Adrenal gland (tissue), 12 donors: ENCODE measurements around the gene IGF2BP2. TPM values are rescaled to one million over a fixed set of nuclear protein-coding genes. Genes with fewer than 3 reads are reported as not detected.

Experiments used
- DNase-seq, 7 donors: peaks; one replicate each; pipeline ENCODE4 v3.0.0-alpha.2; 2019 to 2020
- H3K27ac ChIP-seq, 5 donors: fragments of 200-600 bp; sonication (generic) in 4 of 5; 1 replicate in 3 of 5; 2 replicates in 2 of 5; pipeline versions ENCODE4 v1.5.1 to v1.8.0; 2016 to 2020; ENCODE audit warnings: mild to moderate bottlenecking in 1 of 5
- H3K27me3 ChIP-seq: fragments of 200-600 bp; 2 replicates; pipeline ENCODE4 v1.8.0; 2021
- H3K36me3 ChIP-seq, 2 donors: fragments of 200-600 bp; replicated peaks in 1 of 2; 1 replicate in 1 of 2; 2 replicates in 1 of 2; pipeline versions ENCODE4 v1.5.1 to v1.8.0; 2018 to 2022
- H3K4me1 ChIP-seq, 2 donors: fragments of 200-600 bp; replicated peaks in 1 of 2; 1 replicate in 1 of 2; 2 replicates in 1 of 2; pipeline versions ENCODE4 v1.5.1 to v1.8.0; 2018 to 2021
- H3K4me3 ChIP-seq, 4 donors: fragments of 200-600 bp; sonication (generic) in 3 of 4; one replicate each; pipeline ENCODE4 v1.5.1; 2016 to 2018
- H3K9me3 ChIP-seq, 3 donors: fragments of 200-600 bp; sonication (generic) in 1 of 3; replicated peaks in 1 of 3; 1 replicate in 2 of 3; 2 replicates in 1 of 3; pipeline versions ENCODE4 v1.5.1 to v1.8.0; 2016 to 2021
- POLR2A ChIP-seq, 2 donors: fragments of 450-650 bp; IDR thresholded peaks; one replicate each; pipeline ENCODE4 v1.6.1; 2017; ENCODE audit warnings: antibody characterized with exemption in 2 of 2, mild to moderate bottlenecking in 2 of 2, moderate library complexity in 1 of 2
- WGBS, 4 donors: extraction: QIAGEN DNeasy Blood & Tissue Kit in 2 of 4; methylation state at CpG; one replicate each; pipeline versions ENCODE4 v1.1.5 to v1.1.7; 2013 to 2017; 5-methylcytosine and 5-hydroxymethylcytosine counted together
- intact Hi-C, 2 donors: fragments of 100-400 bp; cut with DNase I; formaldehyde crosslinking; loops; one replicate each; pipeline versions ENCODE4 v1.14.1 to v1.15.0; 2022 to 2023
- polyA plus RNA-seq, 3 donors: library from polyadenylated mRNA; stranded (reverse); fragments of 200-250 nt in 2 of 3; fragments of 350-450 nt in 1 of 3; fragmentation: Illumina TruSeq in 1 of 3; extraction: RNeasy Lipid Tissue Mini Kit (QIAGEN cat#74804) in 1 of 3; gene quantifications; one replicate each; pipeline ENCODE4 v1.2.3, GENCODE V29; 2013 to 2014
- total RNA-seq, 9 donors: library from RNA; depleted of rRNA in 4 of 9; stranded (reverse); fragments of >200 nt in 4 of 9; fragments of 120-200 nt in 1 of 9; fragmentation: NEBNext Ultra II Directional in 1 of 9; extraction: Animal tissue kit (Norgen Biotek cat#: 25700) in 1 of 9; gene quantifications; one replicate each; pipeline versions ENCODE4 v1.1.0 to v1.2.4, GENCODE V29; 2013 to 2023
- TF ChIP-seq, protein P1 (sequence below), 6 experiments: fragments of 450-650 bp in 4 of 6; fragments of 200-600 bp in 2 of 6; sonication (generic) in 1 of 6; IDR thresholded peaks; 1 replicate in 5 of 6; 2 replicates in 1 of 6; pipeline versions ENCODE4 v1.5.1 to v1.8.0; 2016 to 2021; ENCODE audit warnings: antibody characterized with exemption in 6 of 6, mild to moderate bottlenecking in 2 of 6, moderate library complexity in 1 of 6
- donor health status: healthy with polysubstance abuse.
- donor health status: Bipolar disorder and iron deficiency.
- donor health status: DM: yes; HTN: yes; CAD: no.
- donor health status: DM: no; HTN: no; CAD: no.
- donor health status: DM: no; HTN: no; CAD: no.
- donor health status: DM: yes; HTN: yes; CAD: no.

Gene IGF2BP2
- total and polyA plus RNA-seq, 12 donors = 7.0 to 75.9 (median 17.9) TPM

DNA sequence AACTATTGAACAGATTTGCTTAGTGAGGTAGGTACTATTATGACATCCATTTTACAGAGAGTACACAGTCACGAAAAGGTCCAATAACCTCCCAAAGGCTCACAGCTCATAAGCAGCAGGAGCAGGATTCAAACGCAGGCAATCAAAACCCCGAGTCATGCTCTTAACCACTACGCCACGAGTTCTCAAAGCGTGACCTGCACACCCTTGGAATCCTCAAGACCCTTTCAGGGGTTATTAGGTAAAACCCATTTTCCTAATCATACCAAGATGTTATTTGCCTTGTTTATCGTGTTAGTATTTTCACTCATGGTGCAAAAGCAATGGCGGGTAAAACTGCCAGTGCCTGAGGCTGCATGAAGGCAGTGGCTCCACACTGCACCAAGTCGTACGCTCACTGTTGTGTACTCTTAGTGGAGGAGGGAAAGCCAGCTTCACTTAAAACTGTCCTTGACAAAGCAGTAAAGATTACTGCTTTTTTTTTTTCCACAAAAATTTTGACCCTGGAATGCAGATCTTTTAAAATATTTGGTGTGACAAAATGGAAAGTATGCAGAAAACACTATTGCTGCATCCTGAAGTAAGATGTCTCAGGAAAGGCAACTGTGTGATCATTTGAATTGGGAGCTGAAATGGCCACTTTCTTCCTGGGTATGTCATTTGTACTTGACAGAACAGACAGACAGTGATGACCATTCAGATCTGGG, 96.1 kb downstream of the IGF2BP2 start:
- H3K36me3 ChIP-seq = no peaks in the 10 kb centered on the region
- 80 to 91% (median 84%) methylated on average over 10 of the region's 10 CpGs for WGBS, 4 donors
- intact Hi-C loops = loop anchor here in 1 of 2 donors (10.0 kb wide), 1 partner anchor 54 kb away; no protein-coding TSS in a partner anchor

DNA sequence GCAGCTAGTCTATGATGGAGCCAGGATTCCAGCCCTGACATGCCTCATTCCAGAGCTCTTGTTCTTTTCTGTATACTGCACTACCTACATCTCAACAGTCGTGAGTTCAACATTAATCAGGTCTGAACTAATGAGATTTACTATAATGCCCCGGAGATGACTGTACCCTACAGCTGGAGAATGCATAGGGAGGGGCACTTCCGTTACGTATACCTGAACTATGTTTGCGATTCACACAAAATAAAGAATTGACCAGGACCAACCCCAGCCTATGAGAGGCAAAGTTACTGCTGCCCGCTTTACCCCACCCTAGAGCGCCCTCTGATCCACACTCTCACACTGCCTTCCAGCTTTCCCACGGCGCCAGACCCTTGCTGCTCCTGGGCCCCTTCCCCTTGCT, 97.0 kb downstream of the IGF2BP2 start:
- Histone ChIP-seq H3K27me3 (no peaks in the 10 kb centered on the region), H3K9me3 (no peaks in the 10 kb centered on the region), H3K4me3 (no peak overlapping the region), H3K27ac (no peak overlapping the region), H3K4me1 (peaks cover 0 to 13% of the 10 kb centered on the region in 2 donors), H3K36me3 (no peaks in the 10 kb centered on the region)
- intact Hi-C loops = loop anchor here in 1 of 2 donors (10.0 kb wide), 1 partner anchor 53 kb away; no protein-coding TSS in a partner anchor
- WGBS, 4 donors = 84 to 90% (median 89%) methylated on average over 9 of the region's 9 CpGs
- DNase-seq = no peak
- TF ChIP-seq, protein P1, sequence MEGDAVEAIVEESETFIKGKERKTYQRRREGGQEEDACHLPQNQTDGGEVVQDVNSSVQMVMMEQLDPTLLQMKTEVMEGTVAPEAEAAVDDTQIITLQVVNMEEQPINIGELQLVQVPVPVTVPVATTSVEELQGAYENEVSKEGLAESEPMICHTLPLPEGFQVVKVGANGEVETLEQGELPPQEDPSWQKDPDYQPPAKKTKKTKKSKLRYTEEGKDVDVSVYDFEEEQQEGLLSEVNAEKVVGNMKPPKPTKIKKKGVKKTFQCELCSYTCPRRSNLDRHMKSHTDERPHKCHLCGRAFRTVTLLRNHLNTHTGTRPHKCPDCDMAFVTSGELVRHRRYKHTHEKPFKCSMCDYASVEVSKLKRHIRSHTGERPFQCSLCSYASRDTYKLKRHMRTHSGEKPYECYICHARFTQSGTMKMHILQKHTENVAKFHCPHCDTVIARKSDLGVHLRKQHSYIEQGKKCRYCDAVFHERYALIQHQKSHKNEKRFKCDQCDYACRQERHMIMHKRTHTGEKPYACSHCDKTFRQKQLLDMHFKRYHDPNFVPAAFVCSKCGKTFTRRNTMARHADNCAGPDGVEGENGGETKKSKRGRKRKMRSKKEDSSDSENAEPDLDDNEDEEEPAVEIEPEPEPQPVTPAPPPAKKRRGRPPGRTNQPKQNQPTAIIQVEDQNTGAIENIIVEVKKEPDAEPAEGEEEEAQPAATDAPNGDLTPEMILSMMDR (IDR thresholded peaks at IDR 0.05) = no peak
- no peak for TF ChIP-seq POLR2A (IDR thresholded peaks at IDR 0.05)

More for the DNA sequence above, 96.1 kb downstream of the IGF2BP2 start:
- Histone ChIP-seq H3K9me3 (no peaks in the 10 kb centered on the region), H3K4me1 (peaks cover 0 to 14% of the 10 kb centered on the region in 2 donors), H3K4me3 (no peak overlapping the region), H3K27me3 (no peaks in the 10 kb centered on the region), H3K27ac (peak overlapping the region in 2 of 5 donors; percentile 49 to 68)
- no peak for TF ChIP-seq POLR2A (IDR thresholded peaks at IDR 0.05)
- TF ChIP-seq, protein P1 (IDR thresholded peaks at IDR 0.05) = no peak
- DNase-seq = no peak

DNA sequence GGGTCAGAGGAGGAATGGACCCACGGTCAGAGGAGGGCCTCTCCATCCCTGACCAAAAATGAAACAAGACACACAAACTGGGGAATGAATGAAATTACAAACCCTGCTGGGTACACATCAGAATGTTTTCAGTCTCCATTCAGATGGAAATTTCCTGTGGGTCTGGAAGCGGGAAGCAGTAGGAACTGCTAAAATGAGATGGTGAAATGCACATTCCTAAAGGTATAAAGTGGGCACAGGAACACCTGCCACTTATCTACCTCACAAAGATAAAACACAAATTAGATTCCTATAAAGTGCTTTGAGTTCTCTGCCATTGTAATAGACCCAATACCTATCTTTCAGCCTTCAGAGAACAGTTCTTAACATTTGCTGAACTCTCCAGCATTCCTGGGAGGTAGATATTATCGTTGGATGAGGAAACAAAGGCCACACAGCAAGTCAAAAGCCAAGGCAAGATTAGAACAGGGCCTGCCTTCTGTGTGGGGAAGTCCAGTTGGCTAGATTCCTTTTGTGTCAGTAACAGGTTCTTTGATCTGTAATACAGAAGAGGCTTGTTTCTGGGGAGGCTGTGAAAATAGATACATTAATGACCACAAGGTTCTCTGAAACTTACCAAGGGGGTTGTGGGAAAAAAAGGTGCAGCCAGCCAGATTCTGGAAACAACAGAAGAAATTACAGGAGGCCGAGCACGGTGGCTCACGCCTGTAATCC, 98.4 kb downstream of the IGF2BP2 start:
- intact Hi-C loops = loop anchor here in 1 of 2 donors (10.0 kb wide), 1 partner anchor 52 kb away; no protein-coding TSS in a partner anchor
- Histone ChIP-seq H3K36me3 (no peaks in the 10 kb centered on the region), H3K9me3 (no peaks in the 10 kb centered on the region), H3K4me3 (no peak overlapping the region), H3K27me3 (no peaks in the 10 kb centered on the region), H3K4me1 (peaks cover 0 to 13% of the 10 kb centered on the region in 2 donors), H3K27ac (no peak overlapping the region)
- WGBS, 4 donors = 83 to 86% (median 85%) methylated on average over 6 of the region's 6 CpGs
- no peak for DNase-seq
- TF ChIP-seq, protein P1 (IDR thresholded peaks at IDR 0.05) = no peak
- no peak for TF ChIP-seq POLR2A (IDR thresholded peaks at IDR 0.05)

DNA sequence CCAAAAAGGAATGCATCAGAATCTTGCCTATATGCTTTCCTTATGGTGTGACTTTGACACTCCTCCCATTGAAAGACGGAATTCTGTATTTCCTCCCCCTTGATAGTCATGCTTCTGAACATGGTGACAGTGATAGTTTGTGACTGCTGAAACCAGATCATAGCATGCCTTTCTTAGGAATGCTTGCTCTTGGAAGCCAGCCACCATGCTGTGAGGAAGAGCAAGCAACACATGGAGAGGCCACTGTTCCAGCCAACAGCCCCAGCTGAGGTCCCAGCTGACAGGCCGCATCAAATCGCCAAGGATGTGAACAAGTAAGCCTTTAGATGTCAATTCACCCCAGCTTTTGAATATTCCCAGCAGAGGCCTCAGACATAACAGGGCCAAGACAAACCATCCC, 100.1 kb downstream of the IGF2BP2 start:
- Histone ChIP-seq H3K9me3 (no peaks in the 10 kb centered on the region), H3K4me1 (peaks cover 0 to 13% of the 10 kb centered on the region in 2 donors), H3K27me3 (no peaks in the 10 kb centered on the region), H3K36me3 (no peaks in the 10 kb centered on the region), H3K27ac (no peak overlapping the region), H3K4me3 (no peak overlapping the region)
- intact Hi-C loops = loop anchor here in 1 of 2 donors (10.0 kb wide), 1 partner anchor 50 kb away; no protein-coding TSS in a partner anchor
- TF ChIP-seq, protein P1 (IDR thresholded peaks at IDR 0.05) = no peak
- TF ChIP-seq POLR2A (IDR thresholded peaks at IDR 0.05) = no peak
- 86 to 95% (median 91%) methylated on average over 3 of the region's 3 CpGs for WGBS, 4 donors
- no peak for DNase-seq
